MM.1S (cell line): Measurements from ENCODE around the gene HDAC10.

Experiments used
- CTCF ChIP-seq: fragments of 300-600 bp; sonication (generic); IDR thresholded peaks from 2 replicates; pipeline ENCODE4 v1.5.1; 2016; ENCODE audit warnings: antibody characterized with exemption, low read length, mixed read lengths
- EZH2phosphoT487 ChIP-seq: fragments of 300-600 bp; sonication (generic); IDR thresholded peaks from 2 replicates; pipeline ENCODE4 v1.6.1; 2018; ENCODE audit warnings: antibody characterized with exemption, low read length

- no peak for TF ChIP-seq CTCF
- TF ChIP-seq EZH2phosphoT487 = no peak
Observed at GRCh38 chr22:50287731-50288130, 36.7 kb upstream of the HDAC10 start.
